ENCODE measurements around the gene ABR. TPM values are rescaled to one million over a fixed set of nuclear protein-coding genes. Genes with fewer than 3 reads are reported as not detected.

The ABR gene
- total RNA-seq, 4 donors from 2014 or later = 286 to 1,099 (median 522) TPM

DNA sequence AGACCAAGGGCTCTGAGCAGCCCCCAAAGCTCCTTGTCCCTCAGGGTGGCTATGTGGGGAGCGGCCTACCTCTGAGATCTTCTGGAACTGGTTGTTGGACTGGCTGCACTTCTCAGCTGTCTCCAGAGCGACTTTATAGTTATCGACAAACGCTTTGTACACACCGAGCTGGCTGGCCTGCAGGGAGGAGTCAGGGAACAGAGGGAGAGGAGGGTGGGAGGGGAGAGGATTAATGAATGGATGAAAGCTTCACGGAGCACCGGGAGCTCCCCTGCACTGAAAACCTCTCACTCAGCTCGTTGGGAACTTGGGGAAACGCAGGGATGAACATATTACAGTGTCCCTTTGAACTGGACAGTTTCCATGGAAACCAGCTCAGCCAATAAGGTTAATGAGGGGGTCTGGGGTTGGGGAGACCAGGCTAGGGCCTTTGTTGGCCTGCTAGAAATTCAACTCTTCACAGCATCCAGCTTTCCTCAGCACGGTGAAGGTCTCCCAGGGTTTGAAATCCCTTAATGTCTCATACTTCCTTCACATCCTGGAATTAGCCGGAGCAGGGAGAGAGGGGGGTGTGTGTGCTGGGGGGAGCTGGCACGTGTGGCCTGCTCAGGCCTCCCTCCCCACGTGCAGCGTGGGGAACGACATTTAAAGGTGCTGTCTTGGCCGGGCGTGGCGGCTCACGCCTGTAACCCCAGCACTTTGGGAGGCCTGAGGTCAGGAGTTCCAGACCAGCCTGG, 96.2 kb downstream of the ABR start:
- no peaks in the 10 kb centered on the region for H3K27me3 ChIP-seq
- H3K4me3 ChIP-seq = no peak overlapping the region
- intact Hi-C loops (cut with DNase I; ENCODE audit: low total_unique reads) = no loop called here
- no peak for DNase-seq
- H3K36me3 ChIP-seq = peaks cover 0 to 8% (median 4%) of the 10 kb centered on the region in 4 donors
- peak overlapping the region in 2 of 4 donors; percentile 51 to 53 for H3K27ac ChIP-seq
- H3K9me3 ChIP-seq = no peaks in the 10 kb centered on the region
- TF ChIP-seq, protein P1, sequence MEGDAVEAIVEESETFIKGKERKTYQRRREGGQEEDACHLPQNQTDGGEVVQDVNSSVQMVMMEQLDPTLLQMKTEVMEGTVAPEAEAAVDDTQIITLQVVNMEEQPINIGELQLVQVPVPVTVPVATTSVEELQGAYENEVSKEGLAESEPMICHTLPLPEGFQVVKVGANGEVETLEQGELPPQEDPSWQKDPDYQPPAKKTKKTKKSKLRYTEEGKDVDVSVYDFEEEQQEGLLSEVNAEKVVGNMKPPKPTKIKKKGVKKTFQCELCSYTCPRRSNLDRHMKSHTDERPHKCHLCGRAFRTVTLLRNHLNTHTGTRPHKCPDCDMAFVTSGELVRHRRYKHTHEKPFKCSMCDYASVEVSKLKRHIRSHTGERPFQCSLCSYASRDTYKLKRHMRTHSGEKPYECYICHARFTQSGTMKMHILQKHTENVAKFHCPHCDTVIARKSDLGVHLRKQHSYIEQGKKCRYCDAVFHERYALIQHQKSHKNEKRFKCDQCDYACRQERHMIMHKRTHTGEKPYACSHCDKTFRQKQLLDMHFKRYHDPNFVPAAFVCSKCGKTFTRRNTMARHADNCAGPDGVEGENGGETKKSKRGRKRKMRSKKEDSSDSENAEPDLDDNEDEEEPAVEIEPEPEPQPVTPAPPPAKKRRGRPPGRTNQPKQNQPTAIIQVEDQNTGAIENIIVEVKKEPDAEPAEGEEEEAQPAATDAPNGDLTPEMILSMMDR (IDR thresholded peaks at IDR 0.05) = no peak
- TF ChIP-seq POLR2AphosphoS5 (IDR thresholded peaks at IDR 0.05) (no peak), POLR2A (IDR thresholded peaks at IDR 0.05) (no peak), EP300 (IDR thresholded peaks at IDR 0.05; ENCODE audit: low read depth) (no peak)
- H3K4me1 ChIP-seq = peaks cover 19 to 58% (median 43%) of the 10 kb centered on the region in 4 donors
- WGBS, 2 donors (ENCODE audit: low coverage in 1 of 2) = 58% methylated on average over 19 of the region's 19 CpGs; no CpG with 5 or more reads in 1 of the 2 donors
- in situ Hi-C loops (cut with MboI; ENCODE audit: low pct_ligation_motif_present in 1 of 4, low pct_unique_long_range_greater_than_20kb in 1 of 4, low sequenced_read_pairs in 3 of 4) = no loop called here

DNA sequence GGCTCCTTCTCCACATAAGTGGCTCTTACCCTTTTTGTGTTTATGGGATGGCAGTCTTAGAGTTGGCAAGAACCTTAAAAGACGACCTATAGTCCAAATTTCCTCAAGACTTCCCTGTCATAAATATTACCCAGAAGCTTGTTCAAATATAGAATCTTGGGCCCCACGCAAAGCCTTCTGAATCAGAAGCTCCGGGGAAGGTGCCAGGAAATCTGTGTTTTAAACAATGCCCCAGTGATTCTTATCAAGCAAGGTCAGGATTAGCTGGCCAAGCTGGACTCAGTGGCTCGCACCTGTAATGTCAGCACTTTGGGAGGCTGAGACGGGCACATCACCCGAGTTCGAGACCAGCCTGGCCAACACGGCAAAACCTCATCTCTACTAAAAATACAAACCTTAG, 97.2 kb downstream of the ABR start:
- no peak overlapping the region for H3K4me3 ChIP-seq
- WGBS, 2 donors (ENCODE audit: low coverage in 1 of 2) = 57% methylated on average over 8 of the region's 8 CpGs; no CpG with 5 or more reads in 1 of the 2 donors
- H3K4me1 ChIP-seq = peaks cover 11 to 48% (median 33%) of the 10 kb centered on the region in 4 donors
- H3K36me3 ChIP-seq = peaks cover 0 to 8% (median 4%) of the 10 kb centered on the region in 4 donors
- peak overlapping the region; percentile 36 to 75 (median 60) for H3K27ac ChIP-seq
- DNase-seq = no peak
- H3K9me3 ChIP-seq = no peaks in the 10 kb centered on the region
- no peaks in the 10 kb centered on the region for H3K27me3 ChIP-seq
- in situ Hi-C loops (cut with MboI; ENCODE audit: low pct_ligation_motif_present in 1 of 4, low pct_unique_long_range_greater_than_20kb in 1 of 4, low sequenced_read_pairs in 3 of 4) = no loop called here
- TF ChIP-seq POLR2A (IDR thresholded peaks at IDR 0.05) (no peak), POLR2AphosphoS5 (IDR thresholded peaks at IDR 0.05) (no peak), EP300 (IDR thresholded peaks at IDR 0.05; ENCODE audit: low read depth) (no peak)
- TF ChIP-seq, protein P1 (IDR thresholded peaks at IDR 0.05) = no peak
- intact Hi-C loops (cut with DNase I; ENCODE audit: low total_unique reads) = no loop called here

DNA sequence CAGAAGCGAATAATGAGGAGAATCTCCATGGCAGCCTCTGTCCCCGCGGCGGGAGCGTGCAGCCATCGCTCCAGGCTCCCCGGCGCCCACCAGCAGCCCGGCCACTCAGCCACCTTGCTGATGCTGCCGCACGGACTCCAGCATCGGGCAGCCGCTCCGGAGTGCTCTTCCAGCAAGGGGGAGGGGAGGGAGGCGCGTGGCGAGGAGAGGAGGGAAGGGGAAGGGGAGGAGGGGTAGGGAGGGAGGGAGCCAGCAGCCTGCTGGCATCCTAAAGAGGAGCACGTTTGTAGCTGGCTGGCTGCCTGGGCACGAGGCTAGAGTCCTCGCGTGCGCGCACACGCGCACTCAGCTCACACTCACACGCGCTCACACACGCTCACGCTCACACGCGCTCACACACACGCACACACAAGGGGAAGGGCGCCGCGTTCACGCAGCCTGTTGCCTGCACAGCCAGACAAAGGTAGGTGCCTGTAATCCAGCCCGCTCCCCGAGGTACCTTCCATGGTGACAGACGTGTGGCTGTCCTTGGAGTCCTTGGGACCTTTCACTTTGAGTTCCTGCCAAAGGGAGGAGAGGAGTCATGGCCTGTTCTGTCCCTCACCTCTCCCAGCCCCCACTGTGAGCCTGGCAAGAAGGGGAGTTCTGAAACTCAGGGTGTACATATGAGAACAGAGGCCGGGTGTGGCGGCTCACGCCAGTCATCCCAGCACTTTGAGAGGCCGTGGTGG, 100.8 kb downstream of the ABR start:
- no peak for TF ChIP-seq POLR2A (IDR thresholded peaks at IDR 0.05)
- no peak for TF ChIP-seq POLR2AphosphoS5 (IDR thresholded peaks at IDR 0.05)
- TF ChIP-seq EP300 (IDR thresholded peaks at IDR 0.05; ENCODE audit: low read depth) = no peak
- TF ChIP-seq, protein P1 (IDR thresholded peaks at IDR 0.05) = no peak
- no peak for DNase-seq
- Histone ChIP-seq H3K4me1 (peaks cover 7 to 56% (median 42%) of the 10 kb centered on the region in 4 donors), H3K27ac (no peak overlapping the region), H3K9me3 (no peaks in the 10 kb centered on the region), H3K4me3 (no peak overlapping the region), H3K36me3 (peaks cover 0 to 8% (median 5%) of the 10 kb centered on the region in 4 donors), H3K27me3 (no peaks in the 10 kb centered on the region)
- in situ Hi-C loops (cut with MboI; ENCODE audit: low pct_ligation_motif_present in 1 of 4, low pct_unique_long_range_greater_than_20kb in 1 of 4, low sequenced_read_pairs in 3 of 4) = no loop called here
- 80% methylated on average over 39 of the region's 43 CpGs; no CpG with 5 or more reads in 1 of the 2 donors for WGBS, 2 donors (ENCODE audit: low coverage in 1 of 2)
- intact Hi-C loops (cut with DNase I; ENCODE audit: low total_unique reads) = no loop called here

DNA sequence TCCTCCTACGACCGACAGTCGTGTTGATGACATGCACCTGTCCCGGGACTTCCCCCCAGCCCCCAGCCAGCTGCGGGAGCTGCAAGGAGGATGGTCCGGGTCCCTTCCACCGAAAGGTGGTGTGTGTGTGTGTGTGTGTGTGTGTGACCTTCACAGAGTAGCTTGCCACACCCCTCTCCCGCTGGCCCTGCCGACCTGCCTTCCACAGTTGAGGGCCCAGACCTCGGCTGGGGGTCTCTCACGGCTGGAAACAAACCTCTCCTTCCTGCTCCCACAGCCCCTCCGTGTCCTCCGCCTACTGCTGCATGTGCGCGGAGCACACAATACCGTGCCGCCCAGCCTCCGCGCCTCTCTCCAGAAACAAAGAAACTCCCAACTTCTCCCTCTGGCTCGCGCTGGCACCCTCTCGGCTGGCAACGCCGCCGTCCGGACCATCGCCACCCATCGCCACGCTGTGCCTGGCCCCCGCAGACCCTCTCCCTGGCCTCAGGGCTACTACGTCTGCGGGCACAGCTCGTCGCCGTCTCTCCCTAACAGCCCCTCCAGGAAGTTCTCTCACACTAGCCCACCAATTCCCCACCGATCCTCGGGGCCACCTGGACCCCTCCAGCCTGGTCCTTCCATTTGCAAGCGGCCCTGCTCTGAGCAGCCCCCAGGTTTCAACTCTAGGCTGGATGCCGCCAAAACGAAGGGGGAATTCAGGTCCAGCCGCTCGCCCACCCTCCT, 101.6 kb downstream of the ABR start:
- in situ Hi-C loops (cut with MboI; ENCODE audit: low pct_ligation_motif_present in 1 of 4, low pct_unique_long_range_greater_than_20kb in 1 of 4, low sequenced_read_pairs in 3 of 4) = no loop called here
- Histone ChIP-seq H3K4me3 (no peak overlapping the region), H3K36me3 (peaks cover 0 to 8% (median 5%) of the 10 kb centered on the region in 4 donors), H3K4me1 (peaks cover 7 to 48% (median 39%) of the 10 kb centered on the region in 4 donors), H3K27ac (no peak overlapping the region), H3K27me3 (no peaks in the 10 kb centered on the region), H3K9me3 (no peaks in the 10 kb centered on the region)
- DNase-seq = no peak
- TF ChIP-seq, protein P1 (IDR thresholded peaks at IDR 0.05) = no peak
- TF ChIP-seq EP300 (IDR thresholded peaks at IDR 0.05; ENCODE audit: low read depth) (no peak), POLR2A (IDR thresholded peaks at IDR 0.05) (no peak), POLR2AphosphoS5 (IDR thresholded peaks at IDR 0.05) (no peak)
- 86% methylated on average over 42 of the region's 42 CpGs; no CpG with 5 or more reads in 1 of the 2 donors for WGBS, 2 donors (ENCODE audit: low coverage in 1 of 2)
- intact Hi-C loops (cut with DNase I; ENCODE audit: low total_unique reads) = no loop called here

Data from transverse colon (tissue), 4 donors.